Naive B cell (primary cell): ENCODE results near the gene RNF167. TPM values are rescaled to one million over a fixed set of nuclear protein-coding genes. Genes with fewer than 3 reads are reported as not detected.

ENCODE experiments used
- ATAC-seq, 2 donors: fragments of 150-1000 bp; cut with Tn5 transposase; 2 replicates each; pipeline ENCODE4 v1.10.0; 2021; ENCODE audit warnings: low read depth in 2 of 2, mild to moderate bottlenecking in 2 of 2, moderate library complexity in 2 of 2
- DNase-seq: peaks from one replicate; pipeline ENCODE4 v3.0.0; 2022
- H3K27ac Mint-ChIP-seq, 6 donors: one replicate each; pipeline ENCODE4 v1.8.0; 2020 to 2022; ENCODE audit warnings: mild to moderate bottlenecking in 6 of 6, mixed read lengths in 6 of 6, moderate library complexity in 5 of 6, inconsistent platforms in 2 of 6
- H3K27me3 Mint-ChIP-seq, 3 donors: one replicate each; pipeline ENCODE4 v1.8.0; 2021 to 2022; ENCODE audit warnings: mixed read lengths in 3 of 3, mild to moderate bottlenecking in 1 of 3
- H3K36me3 Mint-ChIP-seq, 2 donors: one replicate each; pipeline ENCODE4 v1.8.0; 2020 to 2022; ENCODE audit warnings: mixed read lengths in 2 of 2, inconsistent platforms in 1 of 2, mild to moderate bottlenecking in 1 of 2
- H3K4me1 Mint-ChIP-seq, 3 donors: one replicate each; pipeline ENCODE4 v1.8.0; 2020 to 2022; ENCODE audit warnings: mixed read lengths in 3 of 3, inconsistent platforms in 1 of 3, mild to moderate bottlenecking in 1 of 3, moderate library complexity in 1 of 3
- H3K4me3 Mint-ChIP-seq, 8 donors: one replicate each; pipeline ENCODE4 v1.8.0; 2020 to 2022; ENCODE audit warnings: mild to moderate bottlenecking in 8 of 8, mixed read lengths in 8 of 8, moderate library complexity in 8 of 8, inconsistent platforms in 2 of 8
- H3K9me3 Mint-ChIP-seq, 7 donors: one replicate each; pipeline ENCODE4 v1.8.0; 2020 to 2022; ENCODE audit warnings: mixed read lengths in 7 of 7, mild to moderate bottlenecking in 5 of 7, inconsistent platforms in 2 of 7, moderate library complexity in 1 of 7
- polyA plus RNA-seq, 6 donors: library from polyadenylated mRNA; unstranded; fragments of 300-500 nt; fragmentation: Illumina TruSeq; gene quantifications; one replicate each; pipeline ENCODE4 v1.2.3, GENCODE V29; 2021; ENCODE audit warnings: low read depth in 6 of 6

RNF167 gene
- polyA plus RNA-seq, 6 donors from 2014 or later: 19.9 to 25.8 (median 22.7) TPM

DNA sequence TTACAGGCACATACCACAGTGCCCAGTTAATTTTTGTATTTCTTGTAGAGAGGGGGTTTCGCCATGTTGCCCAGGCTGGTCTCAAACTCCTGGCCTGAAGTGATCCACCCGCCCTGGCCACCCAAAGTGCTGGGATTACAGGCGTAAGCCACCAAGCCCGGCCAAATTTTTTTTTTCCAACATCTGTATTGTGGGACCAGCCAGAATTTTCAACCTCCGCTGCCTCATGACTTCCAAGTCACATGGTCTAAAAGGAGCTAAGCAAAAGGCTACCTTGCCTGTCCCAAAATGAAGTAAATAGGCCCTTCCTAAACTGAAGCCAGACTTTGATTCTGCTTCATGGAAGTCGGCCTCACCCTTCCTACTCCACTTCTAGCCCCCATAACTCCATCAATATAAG lies 31.8 kb downstream of the RNF167 start:
- Mint-ChIP-seq H3K36me3 (peaks cover 0 to 29% of the 10 kb centered on the region in 2 donors), H3K4me1 (peaks cover 2 to 26% (median 10%) of the 10 kb centered on the region in 3 donors), H3K4me3 (no peak overlapping the region), H3K9me3 (no peaks in the 10 kb centered on the region), H3K27me3 (no peaks in the 10 kb centered on the region), H3K27ac (no peak overlapping the region)
- no peak for DNase-seq
- ATAC-seq: no peak

DNA sequence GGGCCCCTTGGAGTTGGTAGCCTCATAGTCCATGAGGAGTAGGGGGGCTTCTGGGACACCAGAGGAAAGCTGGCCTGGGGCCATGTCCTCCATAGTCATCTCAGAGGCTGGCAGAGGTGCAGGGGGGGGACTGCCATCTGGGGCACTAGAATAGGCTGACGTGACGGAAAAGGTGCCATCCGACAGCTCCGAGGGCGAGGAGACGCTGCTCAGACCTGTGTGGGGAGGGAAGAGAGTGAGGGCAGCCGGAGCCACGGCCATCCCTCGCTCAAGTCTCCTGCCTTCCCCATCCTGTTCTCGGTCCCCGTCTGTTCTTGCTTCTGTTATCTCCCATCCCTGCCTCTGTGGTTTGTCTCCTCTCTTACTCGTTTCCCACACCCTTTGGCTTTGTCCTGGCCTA lies 32.3 kb downstream of the RNF167 start:
- H3K9me3 Mint-ChIP-seq: no peaks in the 10 kb centered on the region
- ATAC-seq (no peak), DNase-seq (no peak)
- peaks cover 0 to 29% of the 10 kb centered on the region in 2 donors for H3K36me3 Mint-ChIP-seq
- H3K4me1 Mint-ChIP-seq: peaks cover 2 to 26% (median 10%) of the 10 kb centered on the region in 3 donors
- H3K4me3 Mint-ChIP-seq: no peak overlapping the region
- peak overlapping the region in 3 of 6 donors; percentile 27 to 65 (median 29) for H3K27ac Mint-ChIP-seq
- no peaks in the 10 kb centered on the region for H3K27me3 Mint-ChIP-seq

GRCh38 chr17:4972752-4973151 lies 32.7 kb downstream of the RNF167 start:
- Mint-ChIP-seq H3K4me3 (no peak overlapping the region), H3K9me3 (no peaks in the 10 kb centered on the region), H3K36me3 (peaks cover 0 to 29% of the 10 kb centered on the region in 2 donors), H3K4me1 (peaks cover 2 to 26% (median 10%) of the 10 kb centered on the region in 3 donors), H3K27ac (peak overlapping the region in 3 of 6 donors; percentile 27 to 65 (median 29)), H3K27me3 (no peaks in the 10 kb centered on the region)
- no peak for ATAC-seq
- no peak for DNase-seq

DNA sequence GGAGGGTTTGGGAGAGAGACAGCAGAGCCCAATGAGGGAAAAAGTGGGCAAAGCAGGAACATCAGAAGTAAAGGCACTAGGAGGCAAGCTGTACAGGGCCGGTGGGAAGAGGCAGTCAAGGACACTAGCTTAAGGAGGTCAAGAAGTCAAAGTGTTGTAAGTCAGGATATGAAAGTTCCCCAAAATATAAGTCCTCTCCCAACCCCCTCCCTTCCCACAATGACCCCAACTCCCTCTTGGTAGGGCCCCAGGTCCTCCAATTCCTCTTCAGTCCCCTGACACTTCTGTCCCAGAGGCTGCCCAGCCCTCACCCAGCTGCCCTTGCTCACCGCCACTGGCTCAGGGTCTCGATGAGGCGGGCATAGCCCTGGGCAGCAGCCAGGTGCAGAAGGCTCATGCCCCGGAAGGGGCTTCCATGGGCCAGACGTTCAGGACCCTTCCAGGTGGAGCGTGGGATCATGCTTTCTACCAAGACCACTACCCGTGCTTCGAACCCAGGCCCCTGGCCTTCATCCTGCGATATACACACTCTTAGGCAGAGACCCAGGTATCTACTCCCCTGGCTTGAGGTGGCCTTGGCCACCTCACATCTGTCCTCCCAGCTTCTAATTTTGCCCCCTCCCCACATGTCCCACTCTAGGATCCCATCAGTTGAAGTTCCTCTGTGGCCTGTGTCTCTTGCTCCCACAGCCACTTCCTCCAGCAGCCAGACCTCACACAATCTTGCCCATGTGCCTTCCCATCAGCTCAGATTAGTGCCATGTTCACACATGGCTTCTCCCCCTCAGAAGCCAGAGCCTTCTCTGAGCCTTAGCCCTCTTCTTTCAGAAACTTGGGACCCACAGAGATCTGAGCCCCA lies 33.4 kb downstream of the RNF167 start:
- Mint-ChIP-seq H3K9me3 (no peaks in the 10 kb centered on the region), H3K27me3 (no peaks in the 10 kb centered on the region), H3K4me3 (no peak overlapping the region), H3K27ac (peak overlapping the region in 1 of 6 donors; percentile 65), H3K36me3 (peaks cover 0 to 29% of the 10 kb centered on the region in 2 donors), H3K4me1 (peaks cover 7 to 30% (median 14%) of the 10 kb centered on the region in 3 donors)
- DNase-seq (no peak), ATAC-seq (no peak)

DNA sequence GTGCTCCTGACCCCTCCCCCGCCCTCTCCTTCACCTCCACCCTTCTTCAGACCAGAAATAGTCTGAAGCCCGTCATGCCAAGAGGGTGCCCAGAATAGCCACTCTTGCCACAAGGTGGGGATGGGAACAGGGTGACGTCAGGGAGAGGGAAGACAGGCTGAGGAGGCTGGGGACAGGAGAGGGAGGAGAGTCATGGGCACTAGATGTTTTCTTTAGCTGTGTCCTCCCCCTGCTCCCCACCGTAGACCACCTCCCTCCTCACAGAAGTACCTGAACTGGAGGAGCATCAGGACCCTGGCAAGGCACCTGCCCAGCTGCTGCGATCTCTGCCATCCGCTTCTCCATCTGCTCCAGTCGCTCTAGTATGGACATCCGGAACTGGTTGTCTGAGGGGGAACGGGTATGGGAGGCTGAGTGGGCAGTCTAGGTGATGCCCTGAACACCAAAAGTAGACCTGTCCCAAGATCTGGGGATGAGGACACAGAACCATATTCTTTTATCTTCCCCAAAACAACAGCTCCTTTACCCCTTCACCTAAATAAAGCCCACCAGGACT lies 34.1 kb downstream of the RNF167 start:
- peaks cover 0 to 29% of the 10 kb centered on the region in 2 donors for H3K36me3 Mint-ChIP-seq
- DNase-seq (no peak), ATAC-seq (no peak)
- H3K9me3 Mint-ChIP-seq: no peaks in the 10 kb centered on the region
- H3K4me3 Mint-ChIP-seq: no peak overlapping the region
- no peak overlapping the region for H3K27ac Mint-ChIP-seq
- H3K4me1 Mint-ChIP-seq: peaks cover 14 to 35% (median 21%) of the 10 kb centered on the region in 3 donors
- H3K27me3 Mint-ChIP-seq: no peaks in the 10 kb centered on the region

DNA sequence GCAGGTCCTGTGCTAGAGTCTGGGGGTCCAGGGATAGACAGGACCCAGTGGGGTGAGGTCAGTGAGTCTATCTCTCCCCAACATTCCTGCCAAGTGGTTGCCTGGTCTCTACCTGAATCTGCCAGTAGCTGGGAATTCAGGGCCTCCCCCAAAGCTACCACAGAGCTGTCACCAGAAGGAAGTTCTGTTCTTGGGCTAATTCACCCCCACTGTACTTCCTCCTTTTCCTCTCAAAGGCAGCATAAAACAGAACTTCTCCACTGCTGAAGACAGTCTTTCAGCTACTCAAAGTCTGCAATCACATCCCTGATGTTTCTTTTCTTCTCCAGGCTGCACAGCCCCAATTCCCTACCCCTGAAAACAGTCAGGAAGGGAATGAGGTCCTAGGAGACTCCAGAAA lies 38.7 kb downstream of the RNF167 start:
- DNase-seq: no peak
- H3K36me3 Mint-ChIP-seq: peaks cover 9 to 45% of the 10 kb centered on the region in 2 donors
- peak overlapping the region in 4 of 6 donors; percentile 43 to 85 (median 67) for H3K27ac Mint-ChIP-seq
- no peaks in the 10 kb centered on the region for H3K9me3 Mint-ChIP-seq
- peak; percentile 80 to 90 for ATAC-seq
- peak overlapping the region in 6 of 8 donors; percentile 18 to 62 (median 46) for H3K4me3 Mint-ChIP-seq
- H3K27me3 Mint-ChIP-seq: no peaks in the 10 kb centered on the region
- H3K4me1 Mint-ChIP-seq: peaks cover 46 to 52% (median 48%) of the 10 kb centered on the region in 3 donors

DNA sequence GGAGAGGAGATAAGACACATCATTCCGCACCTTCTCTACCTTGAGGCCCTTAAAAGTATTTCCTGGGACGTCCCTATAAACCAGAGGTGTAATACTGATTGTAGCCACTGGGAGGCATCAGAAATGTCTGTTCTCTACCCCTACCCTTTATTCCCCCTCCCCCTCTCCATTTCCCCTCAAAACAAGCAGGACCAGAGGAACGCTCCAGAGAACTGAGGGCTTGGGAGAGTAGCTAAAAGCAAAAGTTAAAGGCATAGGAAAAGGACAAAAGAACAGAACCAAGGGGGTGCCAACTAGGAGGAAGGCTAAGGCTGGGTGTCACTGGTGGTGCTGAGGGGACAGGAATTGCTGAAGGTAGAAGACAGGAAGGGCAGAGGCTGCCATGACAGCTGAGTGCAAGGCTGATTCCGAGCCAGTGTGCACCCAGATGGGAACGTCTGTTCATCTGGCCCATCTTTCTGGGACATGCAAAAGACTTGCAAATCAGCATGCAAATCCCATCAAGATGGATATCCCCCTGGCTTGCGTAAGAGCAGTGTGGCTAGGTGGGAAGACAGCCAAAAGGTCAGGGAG lies 40.7 kb downstream of the RNF167 start:
- peak overlapping the region in 5 of 6 donors; percentile 26 to 89 (median 79) for H3K27ac Mint-ChIP-seq
- peaks cover 42 to 50% (median 45%) of the 10 kb centered on the region in 3 donors for H3K4me1 Mint-ChIP-seq
- H3K9me3 Mint-ChIP-seq: no peaks in the 10 kb centered on the region
- H3K4me3 Mint-ChIP-seq: peak overlapping the region in 3 of 8 donors; percentile 1 to 88 (median 7)
- peaks cover 9 to 26% of the 10 kb centered on the region in 2 donors for H3K36me3 Mint-ChIP-seq
- no peak for DNase-seq
- H3K27me3 Mint-ChIP-seq: no peaks in the 10 kb centered on the region
- peak; percentile 49 to 54 for ATAC-seq

- Mint-ChIP-seq H3K36me3 (peaks cover 9 to 24% of the 10 kb centered on the region in 2 donors), H3K4me1 (peaks cover 54 to 61% (median 60%) of the 10 kb centered on the region in 3 donors), H3K27ac (peak overlapping the region in 5 of 6 donors; percentile 16 to 92 (median 81)), H3K27me3 (no peaks in the 10 kb centered on the region), H3K4me3 (peak overlapping the region in 3 of 8 donors; percentile 15 to 68 (median 67)), H3K9me3 (no peaks in the 10 kb centered on the region)
- DNase-seq (no peak), ATAC-seq (no peak)
Observed at GRCh38 chr17:4982305-4982704, 42.2 kb downstream of the RNF167 start.

GRCh38 chr17:4986403-4986802 lies 46.3 kb downstream of the RNF167 start:
- H3K36me3 Mint-ChIP-seq: peaks cover 4 to 16% of the 10 kb centered on the region in 2 donors
- no peak for ATAC-seq
- peak overlapping the region in 5 of 6 donors; percentile 65 to 96 (median 91) for H3K27ac Mint-ChIP-seq
- peak overlapping the region; percentile 83 to 96 (median 94) for H3K4me3 Mint-ChIP-seq
- no peak for DNase-seq
- no peaks in the 10 kb centered on the region for H3K27me3 Mint-ChIP-seq
- H3K4me1 Mint-ChIP-seq: peaks cover 50 to 55% (median 53%) of the 10 kb centered on the region in 3 donors
- no peaks in the 10 kb centered on the region for H3K9me3 Mint-ChIP-seq

- peaks cover 44 to 48% (median 46%) of the 10 kb centered on the region in 3 donors for H3K4me1 Mint-ChIP-seq
- H3K36me3 Mint-ChIP-seq: peaks cover 3 to 8% of the 10 kb centered on the region in 2 donors
Observed at GRCh38 chr17:4986951-4987766, 47.1 kb downstream of the RNF167 start, which contains the start of gene CAMTA2. TSS of gene CAMTA2 (minus strand) at chr17:4987675. CDS start at chr17:4986222, 1,453 bp downstream.

DNA sequence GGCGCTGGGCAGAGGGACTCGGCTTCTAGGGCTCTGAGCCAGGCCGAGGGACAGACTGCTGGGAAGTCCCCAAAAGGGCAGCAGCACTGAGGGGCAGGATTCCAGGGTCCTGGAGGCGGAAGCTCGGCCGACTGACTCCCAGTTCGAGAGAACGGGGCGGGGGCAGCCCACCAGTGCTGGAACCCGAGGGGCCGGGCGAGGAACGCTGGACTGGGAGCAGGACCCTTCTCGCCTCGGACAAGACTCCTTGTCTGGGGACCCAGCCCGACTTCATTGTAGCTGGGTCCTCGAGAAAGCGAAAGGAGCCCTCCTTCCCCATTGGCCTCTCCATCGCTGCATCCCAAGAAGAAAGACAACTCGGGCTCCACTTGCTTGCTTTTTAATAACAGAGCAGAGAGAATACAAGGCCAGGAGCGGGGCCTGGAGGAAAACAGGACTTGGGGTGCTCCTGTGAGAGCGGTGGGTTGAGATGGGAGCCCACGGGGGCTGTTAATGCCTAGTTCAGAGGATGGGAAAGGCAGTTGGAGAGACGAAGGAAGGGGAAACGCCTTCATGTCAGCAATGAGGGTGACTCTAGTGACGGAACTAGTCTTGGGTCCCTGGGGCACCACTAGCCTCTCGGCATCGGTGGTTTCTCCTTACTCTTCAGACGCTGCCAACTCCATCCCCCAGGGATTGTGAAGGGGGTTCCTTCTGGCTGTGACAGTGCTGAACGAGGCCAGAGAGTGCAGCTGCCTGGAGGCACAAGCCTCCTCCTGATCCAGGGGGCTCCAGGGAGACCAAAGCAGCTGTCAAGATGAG lies 47.9 kb downstream of the RNF167 start:
- DNase-seq (no peak), ATAC-seq (peak; percentile 44 to 62)
- H3K36me3 Mint-ChIP-seq: peaks cover 0 to under 1% of the 10 kb centered on the region in 2 donors
- H3K27me3 Mint-ChIP-seq: no peaks in the 10 kb centered on the region
- no peaks in the 10 kb centered on the region for H3K9me3 Mint-ChIP-seq
- peak overlapping the region; percentile 83 to 96 (median 94) for H3K4me3 Mint-ChIP-seq
- peak overlapping the region; percentile 92 to 96 (median 96) for H3K27ac Mint-ChIP-seq
- peaks cover 40 to 41% (median 40%) of the 10 kb centered on the region in 3 donors for H3K4me1 Mint-ChIP-seq

More at GRCh38 chr17:4986951-4987766, 47.1 kb downstream of the RNF167 start, which contains the start of gene CAMTA2:
- ATAC-seq (peak; percentile 81), DNase-seq (peak; percentile 85)
- no peaks in the 10 kb centered on the region for H3K9me3 Mint-ChIP-seq
- H3K27ac Mint-ChIP-seq: peak within 1 kb of the TSS; percentile 92 to 96 (median 96)
- peak within 1 kb of the TSS; percentile 83 to 96 (median 94) for H3K4me3 Mint-ChIP-seq
- H3K27me3 Mint-ChIP-seq: no peaks in the 10 kb centered on the region

- no peak for ATAC-seq
- no peaks in the 10 kb centered on the region for H3K36me3 Mint-ChIP-seq
- no peak overlapping the region for H3K27ac Mint-ChIP-seq
Observed at GRCh38 chr17:4994081-4994595, 54.1 kb downstream of the RNF167 start.

More at GRCh38 chr17:4994081-4994595, 54.1 kb downstream of the RNF167 start:
- Mint-ChIP-seq H3K9me3 (no peaks in the 10 kb centered on the region), H3K4me3 (peak overlapping the region in 1 of 8 donors; percentile 7), H3K4me1 (peaks cover 22 to 25% (median 25%) of the 10 kb centered on the region in 3 donors), H3K27me3 (peaks cover 0 to 13% (median 0%) of the 10 kb centered on the region in 3 donors)
- DNase-seq: no peak
